SK-N-SH treated with all-trans-retinoic acid at 6 μM for 48 hours (cell line): ENCODE measurements around the gene TXN.

Source experiments
- ATAC-seq: fragments of 200-7000 bp; cut with Tn5 transposase; 3 replicates; pipeline ENCODE4 v1.9.1; 2020; ENCODE audit warnings: mild to moderate bottlenecking, moderate library complexity
- BACH2 ChIP-seq: fragments of 250-450 bp; sonication (Bioruptor Pico); IDR thresholded peaks from 2 replicates; pipeline ENCODE4 v1.9.0; 2021; ENCODE audit warnings: mild to moderate bottlenecking, borderline replicate concordance
- CREB5 ChIP-seq: fragments of 250-450 bp; sonication (Bioruptor Pico); IDR thresholded peaks from 2 replicates; pipeline ENCODE4 v1.5.1; 2020; ENCODE audit warnings: low read depth, mild to moderate bottlenecking, moderate library complexity
- CSDC2 ChIP-seq: fragments of 250-450 bp; sonication (Bioruptor Pico); IDR thresholded peaks from 2 replicates; pipeline ENCODE4 v1.5.0; 2020; ENCODE audit warnings: mild to moderate bottlenecking, moderate library complexity
- CSRNP3 ChIP-seq: fragments of 250-450 bp; sonication (Bioruptor Pico); IDR thresholded peaks from 2 replicates; pipeline ENCODE4 v1.5.1; 2021; ENCODE audit warnings: mild to moderate bottlenecking, moderate library complexity
- ESRRG ChIP-seq: fragments of 250-450 bp; sonication (Bioruptor Pico); IDR thresholded peaks from 2 replicates; pipeline ENCODE4 v1.6.1; 2021; ENCODE audit warnings: mild to moderate bottlenecking
- GLIS3 ChIP-seq: fragments of 250-450 bp; sonication (Bioruptor Pico); IDR thresholded peaks from 2 replicates; pipeline ENCODE4 v1.5.0; 2020; ENCODE audit warnings: mild to moderate bottlenecking, moderate library complexity
- ISL1 ChIP-seq: fragments of 250-450 bp; sonication (Bioruptor Pico); IDR thresholded peaks from 2 replicates; pipeline ENCODE4 v2.1.2; 2022; ENCODE audit warnings: mild to moderate bottlenecking, moderate library complexity
- OSR1 ChIP-seq: fragments of 250-450 bp; sonication (Bioruptor Pico); IDR thresholded peaks from 2 replicates; pipeline ENCODE4 v1.8.0; 2022; ENCODE audit warnings: moderate library complexity, mild to moderate bottlenecking, inconsistent platforms
- PATZ1 ChIP-seq: fragments of 250-450 bp; sonication (Bioruptor Pico); IDR thresholded peaks from 2 replicates; pipeline ENCODE4 v1.8.0; 2020; ENCODE audit warnings: mild to moderate bottlenecking, moderate library complexity, borderline replicate concordance
- POU6F1 ChIP-seq: fragments of 250-450 bp; sonication (Bioruptor Pico); IDR thresholded peaks from 2 replicates; pipeline ENCODE4 v1.8.0; 2021; ENCODE audit warnings: low read depth, mild to moderate bottlenecking, moderate library complexity, borderline replicate concordance
- PPARA ChIP-seq: fragments of 250-450 bp; sonication (Bioruptor Pico); IDR thresholded peaks from 2 replicates; pipeline ENCODE4 v1.5.0; 2020; ENCODE audit warnings: mild to moderate bottlenecking, borderline replicate concordance
- RARB ChIP-seq: fragments of 250-450 bp; sonication (Bioruptor Pico); IDR thresholded peaks from 2 replicates; pipeline ENCODE4 v1.8.0; 2021; ENCODE audit warnings: mild to moderate bottlenecking, moderate library complexity
- SNAI2 ChIP-seq: fragments of 250-450 bp; sonication (Bioruptor Pico); IDR thresholded peaks from 2 replicates; pipeline ENCODE4 v1.5.0; 2020; ENCODE audit warnings: mild to moderate bottlenecking, moderate library complexity
- TCF4 ChIP-seq: fragments of 250-450 bp; sonication (Bioruptor Pico); IDR thresholded peaks from 2 replicates; pipeline ENCODE4 v1.8.0; 2021; ENCODE audit warnings: mild to moderate bottlenecking, moderate library complexity, borderline replicate concordance
- TOX ChIP-seq: fragments of 250-450 bp; sonication (Bioruptor Pico); IDR thresholded peaks from 2 replicates; pipeline ENCODE4 v1.8.0; 2021; ENCODE audit warnings: mild to moderate bottlenecking, moderate library complexity, borderline replicate concordance
- TSHZ2 ChIP-seq: fragments of 250-450 bp; sonication (Bioruptor Pico); IDR thresholded peaks from 2 replicates; pipeline ENCODE4 v1.5.0; 2020; ENCODE audit warnings: mild to moderate bottlenecking, moderate library complexity
- ZC3H10 ChIP-seq: fragments of 250-450 bp; sonication (Bioruptor Pico); IDR thresholded peaks from 2 replicates; pipeline ENCODE4 v1.5.1; 2021; ENCODE audit warnings: mild to moderate bottlenecking, moderate library complexity
- ZFP3 ChIP-seq: fragments of 250-450 bp; sonication (Bioruptor Pico); IDR thresholded peaks from 2 replicates; pipeline ENCODE4 v1.5.0; 2020; ENCODE audit warnings: mild to moderate bottlenecking, moderate library complexity
- ZFP30 ChIP-seq: fragments of 450-650 bp; formaldehyde crosslinking; IDR thresholded peaks from 2 replicates; pipeline ENCODE4 v1.5.0; 2022; ENCODE audit warnings: mild to moderate bottlenecking, moderate library complexity
- ZNF565 ChIP-seq: fragments of 450-650 bp; formaldehyde crosslinking; conservative IDR thresholded peaks from 2 replicates; pipeline ENCODE4 v1.5.0; 2020; ENCODE audit warnings: low read depth, mild to moderate bottlenecking, moderate library complexity
- ZNF70 ChIP-seq: fragments of 450-650 bp; formaldehyde crosslinking; IDR thresholded peaks from 2 replicates; pipeline ENCODE4 v1.5.0; 2020; ENCODE audit warnings: mild to moderate bottlenecking, moderate library complexity

TXN gene

GRCh38 chr9:110214586-110215355 is 41.5 kb downstream of the TXN start:
- TF ChIP-seq GLIS3 (CRISPR knock-in tag) (no peak), BACH2 (CRISPR knock-in tag) (no peak), SNAI2 (no peak), ISL1 (CRISPR knock-in tag) (no peak), PPARA (CRISPR knock-in tag) (no peak)
- ATAC-seq: no peak

- ATAC-seq: no peak
- TF ChIP-seq CREB5 (CRISPR knock-in tag) (no peak), ZFP30 (CRISPR knock-in tag) (no peak), TCF4 (CRISPR knock-in tag) (no peak), PPARA (CRISPR knock-in tag) (no peak), GLIS3 (CRISPR knock-in tag) (no peak), BACH2 (CRISPR knock-in tag) (no peak), TSHZ2 (CRISPR knock-in tag) (no peak), SNAI2 (no peak), ESRRG (CRISPR knock-in tag) (no peak), POU6F1 (CRISPR knock-in tag) (no peak), ZFP3 (no peak), RARB (CRISPR knock-in tag) (no peak), ISL1 (CRISPR knock-in tag) (no peak), TOX (CRISPR knock-in tag) (no peak), CSRNP3 (CRISPR knock-in tag) (no peak), PATZ1 (CRISPR knock-in tag) (no peak), CSDC2 (CRISPR knock-in tag) (no peak), ZNF70 (CRISPR knock-in tag) (no peak), OSR1 (CRISPR knock-in tag) (no peak), ZC3H10 (no peak)
Measured at GRCh38 chr9:110214090-110214489, 42.2 kb downstream of the TXN start.

GRCh38 chr9:110213413-110214044 is 42.8 kb downstream of the TXN start:
- TF ChIP-seq TSHZ2 (CRISPR knock-in tag) (no peak), TCF4 (CRISPR knock-in tag) (no peak), ZC3H10 (no peak), ZNF565 (CRISPR knock-in tag) (no peak)
- ATAC-seq: no peak
